ENCODE data around the gene OAF. TPM values are rescaled to one million over a fixed set of nuclear protein-coding genes. Genes with fewer than 3 reads are reported as not detected.

Gene OAF
- total RNA-seq, 1 donor from 2014 or later, result 39.4 TPM

DNA sequence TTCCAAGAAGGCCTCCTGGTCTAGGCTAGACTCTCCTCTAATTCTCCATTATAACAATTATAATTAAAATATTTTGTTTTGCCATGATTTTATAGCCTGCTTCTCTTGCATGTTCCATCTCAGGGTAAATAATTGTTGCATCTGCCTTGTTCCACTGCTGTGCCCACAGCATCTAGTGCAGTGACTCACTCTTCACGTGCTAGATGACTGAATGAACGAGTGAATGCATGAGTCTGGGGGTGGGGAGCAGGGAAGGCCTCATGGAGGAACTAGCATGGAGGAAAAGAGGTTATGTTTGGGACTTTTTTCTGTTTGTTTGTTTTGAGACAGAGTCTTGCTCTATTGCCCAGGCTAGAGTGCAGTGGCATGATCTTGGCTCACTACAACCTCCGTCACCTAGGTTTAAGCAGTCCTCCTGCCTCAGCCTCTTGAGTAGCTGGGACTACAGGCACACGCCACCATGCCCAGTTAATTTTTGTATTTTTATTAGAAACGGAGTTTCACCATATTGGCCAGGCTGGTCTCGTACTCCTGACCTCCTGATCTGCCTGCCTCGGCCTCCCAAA lies 5.2 kb upstream of the OAF start:
- no peak overlapping the region for H3K4me3 ChIP-seq (ENCODE audit: low read depth, low read length)
- TF ChIP-seq, protein P1, sequence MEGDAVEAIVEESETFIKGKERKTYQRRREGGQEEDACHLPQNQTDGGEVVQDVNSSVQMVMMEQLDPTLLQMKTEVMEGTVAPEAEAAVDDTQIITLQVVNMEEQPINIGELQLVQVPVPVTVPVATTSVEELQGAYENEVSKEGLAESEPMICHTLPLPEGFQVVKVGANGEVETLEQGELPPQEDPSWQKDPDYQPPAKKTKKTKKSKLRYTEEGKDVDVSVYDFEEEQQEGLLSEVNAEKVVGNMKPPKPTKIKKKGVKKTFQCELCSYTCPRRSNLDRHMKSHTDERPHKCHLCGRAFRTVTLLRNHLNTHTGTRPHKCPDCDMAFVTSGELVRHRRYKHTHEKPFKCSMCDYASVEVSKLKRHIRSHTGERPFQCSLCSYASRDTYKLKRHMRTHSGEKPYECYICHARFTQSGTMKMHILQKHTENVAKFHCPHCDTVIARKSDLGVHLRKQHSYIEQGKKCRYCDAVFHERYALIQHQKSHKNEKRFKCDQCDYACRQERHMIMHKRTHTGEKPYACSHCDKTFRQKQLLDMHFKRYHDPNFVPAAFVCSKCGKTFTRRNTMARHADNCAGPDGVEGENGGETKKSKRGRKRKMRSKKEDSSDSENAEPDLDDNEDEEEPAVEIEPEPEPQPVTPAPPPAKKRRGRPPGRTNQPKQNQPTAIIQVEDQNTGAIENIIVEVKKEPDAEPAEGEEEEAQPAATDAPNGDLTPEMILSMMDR (conservative IDR thresholded peaks at IDR 0.05; ENCODE audit: low read depth, low read length), result no peak
- peak; percentile 80 for DNase-seq (ENCODE audit: low read depth)

DNA sequence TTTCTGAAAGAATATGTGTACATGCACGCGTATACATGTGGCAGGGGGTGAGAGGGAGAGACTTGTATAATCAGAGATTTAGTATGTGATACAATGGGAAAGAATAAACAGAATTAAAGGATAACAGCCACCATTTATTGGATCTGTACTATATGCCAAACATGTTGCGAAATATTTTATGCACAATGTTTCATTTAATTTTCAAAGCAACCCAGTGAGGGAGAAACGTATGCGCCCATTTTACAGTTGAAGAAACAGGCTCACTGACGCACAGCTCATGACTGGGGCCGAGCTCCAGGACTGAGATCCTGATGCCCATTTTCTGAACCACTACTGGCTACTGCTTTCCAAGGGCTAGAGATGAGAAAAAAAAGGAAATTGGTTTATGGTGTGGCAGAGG lies 3.3 kb upstream of the OAF start:
- TF ChIP-seq, protein P1 (conservative IDR thresholded peaks at IDR 0.05; ENCODE audit: low read depth, low read length), result no peak
- H3K4me3 ChIP-seq (ENCODE audit: low read depth, low read length), result no peak overlapping the region
- no peak for DNase-seq (ENCODE audit: low read depth)

DNA sequence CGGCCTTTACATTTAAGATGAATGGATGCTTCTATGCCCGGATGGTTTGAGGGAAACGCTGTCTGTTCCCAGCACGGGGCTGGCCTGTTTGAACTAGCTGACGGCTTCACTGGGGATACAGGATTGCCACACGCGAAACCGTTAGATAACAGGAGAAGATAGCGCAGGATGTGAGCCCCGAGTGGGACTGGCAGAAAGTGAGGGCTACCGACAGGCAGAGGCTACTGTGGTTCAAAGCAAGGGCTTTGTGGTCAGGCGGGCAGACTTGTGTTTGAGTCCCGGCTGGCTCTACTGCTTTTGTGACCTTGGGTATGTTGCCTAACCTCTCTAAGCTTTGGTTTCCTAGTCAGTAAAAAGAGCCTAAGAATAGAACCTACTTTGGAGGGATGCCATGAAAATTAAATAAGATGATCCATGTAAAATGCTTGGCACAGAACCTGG lies 2.8 kb upstream of the OAF start:
- TF ChIP-seq, protein P1 (conservative IDR thresholded peaks at IDR 0.05; ENCODE audit: low read depth, low read length), result no peak
- H3K4me3 ChIP-seq (ENCODE audit: low read depth, low read length), result no peak overlapping the region
- DNase-seq (ENCODE audit: low read depth), result no peak

DNA sequence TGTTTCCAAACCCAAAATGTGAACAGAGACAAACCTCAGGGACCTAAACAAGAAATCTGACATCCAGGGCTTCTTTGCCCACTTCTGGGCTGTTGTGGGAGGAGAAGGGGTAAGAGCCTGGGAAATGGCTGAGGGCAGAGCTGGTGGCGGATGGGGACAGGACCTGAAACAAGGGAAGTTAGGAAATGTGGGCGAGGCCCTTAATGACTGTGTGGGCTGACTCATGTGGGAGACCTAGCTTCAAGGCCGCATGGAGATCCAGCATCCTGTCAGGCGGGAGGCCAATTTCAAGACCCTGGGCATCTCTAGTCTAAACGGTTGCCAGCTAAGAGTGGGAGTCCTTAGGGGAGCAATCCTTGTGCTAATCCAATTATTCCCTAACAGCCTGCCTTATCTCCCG lies 2.1 kb upstream of the OAF start:
- TF ChIP-seq, protein P1 (conservative IDR thresholded peaks at IDR 0.05; ENCODE audit: low read depth, low read length), result no peak
- no peak for DNase-seq (ENCODE audit: low read depth)
- H3K4me3 ChIP-seq (ENCODE audit: low read depth, low read length), result no peak overlapping the region

DNA sequence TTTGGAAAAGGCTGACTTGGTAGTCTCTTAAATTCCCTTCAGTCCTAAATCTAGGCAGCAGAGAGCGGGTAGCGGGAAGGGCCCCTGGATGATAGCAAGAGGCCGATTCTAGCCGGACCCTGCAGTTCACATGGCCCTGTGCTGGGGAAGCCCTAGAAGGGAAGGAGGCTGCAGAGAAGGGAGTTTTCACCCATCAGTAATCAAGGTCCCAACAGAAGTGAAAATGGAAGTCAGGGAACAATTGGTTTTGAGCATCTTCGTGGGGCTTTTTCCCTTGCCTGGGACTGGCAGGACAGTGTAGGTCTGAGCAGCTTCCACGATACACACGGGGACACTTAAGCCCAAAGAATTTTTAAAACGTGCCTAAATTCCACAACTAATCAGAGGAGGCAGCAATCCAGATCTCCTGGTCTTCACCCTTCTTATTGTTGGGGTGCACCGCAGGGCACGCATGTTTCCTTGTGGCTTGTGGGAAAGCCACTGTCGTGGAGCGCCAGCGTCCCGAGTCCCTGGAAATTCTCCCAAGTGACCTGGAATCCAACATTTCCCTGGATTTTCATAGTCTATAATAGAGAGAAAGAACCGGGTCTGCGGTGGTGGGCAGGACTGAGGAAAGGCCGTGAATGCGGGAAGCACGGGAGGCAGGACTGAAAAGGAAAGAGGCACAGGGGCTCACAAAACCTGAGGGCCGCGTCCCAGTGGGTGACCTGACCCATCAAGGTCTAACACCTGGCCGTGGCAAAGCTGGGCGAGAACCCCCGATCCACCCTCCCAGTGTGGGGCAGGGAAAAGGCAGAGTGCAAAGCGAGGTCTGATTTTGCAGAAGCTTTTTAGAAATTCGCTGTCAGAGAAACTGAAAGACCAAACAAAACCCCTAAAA lies 846 bp upstream of the OAF start:
- TF ChIP-seq, protein P1 (conservative IDR thresholded peaks at IDR 0.05; ENCODE audit: low read depth, low read length), result no peak
- no peak for DNase-seq (ENCODE audit: low read depth)

DNA sequence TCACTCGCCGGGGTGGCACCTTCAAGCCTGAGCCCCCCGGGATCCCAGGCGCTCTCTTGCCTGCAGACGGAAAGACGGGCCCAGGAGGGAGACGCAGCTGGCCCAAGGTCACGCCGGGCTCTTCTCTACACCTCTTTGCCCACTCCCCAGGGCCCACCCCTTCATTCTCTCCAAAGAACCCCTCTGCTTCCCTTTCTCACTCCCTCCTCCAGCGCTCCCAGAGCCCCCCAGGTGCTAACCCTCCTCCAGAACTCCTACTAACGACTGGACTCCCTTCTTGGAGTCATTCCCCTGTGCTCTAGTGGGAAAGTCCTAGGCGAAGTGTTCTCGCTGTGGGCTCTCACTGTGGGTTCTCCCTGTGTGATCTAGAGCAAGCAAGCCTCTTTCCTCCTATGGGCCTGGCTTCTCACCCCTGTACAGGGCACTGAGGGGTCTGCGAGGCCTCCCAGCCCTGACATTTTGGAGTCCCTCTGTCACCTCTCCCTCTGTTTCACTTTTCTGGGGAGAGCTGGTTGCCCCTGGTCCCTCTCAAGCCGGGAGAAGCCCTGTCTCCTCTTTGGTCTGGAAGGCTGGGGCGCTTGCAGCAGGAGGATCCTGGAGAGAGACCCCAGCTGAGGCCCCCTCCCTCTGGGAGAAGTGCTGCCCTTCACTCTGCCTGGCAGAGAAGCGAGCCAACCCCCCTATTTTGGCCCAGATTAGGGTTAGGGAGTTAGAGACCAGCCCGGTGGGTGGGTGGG lies 858 bp downstream of the OAF start:
- TF ChIP-seq, protein P1 (conservative IDR thresholded peaks at IDR 0.05; ENCODE audit: low read depth, low read length), result no peak
- DNase-seq (ENCODE audit: low read depth), result no peak
- H3K4me3 ChIP-seq (ENCODE audit: low read depth, low read length), result peak overlapping the region; percentile 94

More for the DNA sequence above, 846 bp upstream of the OAF start:
- H3K4me3 ChIP-seq (ENCODE audit: low read depth, low read length), result peak overlapping the region; percentile 94

Measured in epithelial cell of proximal tubule (primary cell).